ENCODE data around the gene GALK2.

Gene GALK2

GRCh38 chr15:49148727-49149126 is 21.3 kb upstream of the GALK2 start:
- no peak for TF ChIP-seq CTCF (IDR thresholded peaks at IDR 0.05; ENCODE audit: extremely low read depth, insufficient read depth, missing control alignments)
- DNase-seq (ENCODE audit: low spot score), result no peak
- in situ Hi-C loops (cut with MboI; ENCODE audit: low pct_unique_long_range_greater_than_20kb, low sequenced_read_pairs, unreplicated experiment), result no loop called here

GRCh38 chr15:49151831-49152230 is 18.2 kb upstream of the GALK2 start:
- no peak for TF ChIP-seq CTCF (IDR thresholded peaks at IDR 0.05; ENCODE audit: extremely low read depth, insufficient read depth, missing control alignments)
- in situ Hi-C loops (cut with MboI; ENCODE audit: low pct_unique_long_range_greater_than_20kb, low sequenced_read_pairs, unreplicated experiment), result no loop called here

GRCh38 chr15:49152552-49153312 is 17.3 kb upstream of the GALK2 start:
- in situ Hi-C loops (cut with MboI; ENCODE audit: low pct_unique_long_range_greater_than_20kb, low sequenced_read_pairs, unreplicated experiment), result no loop called here
- DNase-seq (ENCODE audit: low spot score), result no peak
- TF ChIP-seq CTCF (IDR thresholded peaks at IDR 0.05; ENCODE audit: extremely low read depth, insufficient read depth, missing control alignments), result no peak

More at GRCh38 chr15:49151831-49152230, 18.2 kb upstream of the GALK2 start:
- no peak for DNase-seq (ENCODE audit: low spot score)

GRCh38 chr15:49154359-49154758 is 15.7 kb upstream of the GALK2 start:
- in situ Hi-C loops (cut with MboI; ENCODE audit: low pct_unique_long_range_greater_than_20kb, low sequenced_read_pairs, unreplicated experiment), result no loop called here

GRCh38 chr15:49154799-49155109 is 15.3 kb upstream of the GALK2 start:
- in situ Hi-C loops (cut with MboI; ENCODE audit: low pct_unique_long_range_greater_than_20kb, low sequenced_read_pairs, unreplicated experiment), result no loop called here
- DNase-seq (ENCODE audit: low spot score), result no peak
- TF ChIP-seq CTCF (IDR thresholded peaks at IDR 0.05; ENCODE audit: extremely low read depth, insufficient read depth, missing control alignments), result no peak

More at GRCh38 chr15:49154359-49154758, 15.7 kb upstream of the GALK2 start:
- DNase-seq (ENCODE audit: low spot score), result no peak
- TF ChIP-seq CTCF (IDR thresholded peaks at IDR 0.05; ENCODE audit: extremely low read depth, insufficient read depth, missing control alignments), result no peak

- in situ Hi-C loops (cut with MboI; ENCODE audit: low pct_unique_long_range_greater_than_20kb, low sequenced_read_pairs, unreplicated experiment), result no loop called here
- no peak for TF ChIP-seq CTCF (IDR thresholded peaks at IDR 0.05; ENCODE audit: extremely low read depth, insufficient read depth, missing control alignments)
- DNase-seq (ENCODE audit: low spot score), result peak; percentile 81
Observed at GRCh38 chr15:49155110-49155833, 14.8 kb upstream of the GALK2 start, which contains the start of gene COPS2. TSS of gene COPS2 (minus strand) at chr15:49155599. CDS start at chr15:49155578, 21 bp downstream.
